Esophagus squamous epithelium (tissue), 5 donors: ENCODE data around the gene HOXB9. TPM values are rescaled to one million over a fixed set of nuclear protein-coding genes. Genes with fewer than 3 reads are reported as not detected.

Experiments used
- DNase-seq: peaks from one replicate; lab custom pipeline; 2025; lab: John Stamatoyannopoulos, UW
- H3K27ac ChIP-seq, 4 donors: fragments of 200-600 bp; sonication (generic); one replicate each; pipeline ENCODE4 v1.5.1; 2016 to 2019; ENCODE audit warnings: mild to moderate bottlenecking in 1 of 4
- H3K27me3 ChIP-seq, 4 donors: fragments of 200-600 bp; sonication (generic); 1 replicate in 3 of 4; 2 replicates in 1 of 4; pipeline versions ENCODE4 v1.5.1 to v1.6.0; 2017 to 2021; ENCODE audit warnings: antibody characterized with exemption in 1 of 4
- H3K36me3 ChIP-seq, 3 donors: fragments of 200-600 bp; sonication (generic); one replicate each; pipeline ENCODE4 v1.5.1; 2016 to 2019
- H3K4me1 ChIP-seq, 3 donors: fragments of 200-600 bp; sonication (generic); one replicate each; pipeline ENCODE4 v1.5.1; 2017 to 2019
- H3K4me3 ChIP-seq, 4 donors: fragments of 200-600 bp; sonication (generic); 1 replicate in 3 of 4; 2 replicates in 1 of 4; pipeline ENCODE4 v1.5.1; 2016 to 2019; ENCODE audit warnings: mild to moderate bottlenecking in 2 of 4, moderate library complexity in 1 of 4
- H3K9me3 ChIP-seq, 3 donors: fragments of 200-600 bp; sonication (generic); one replicate each; pipeline ENCODE4 v1.5.1; 2016 to 2019
- CTCF ChIP-seq, 6 experiments: fragments of 450-650 bp in 4 of 6; fragments of 200-600 bp in 2 of 6; sonication (generic) in 2 of 6; IDR thresholded peaks; one replicate each; pipeline ENCODE4 v1.5.1; 2016 to 2019; ENCODE audit warnings: antibody characterized with exemption in 6 of 6, mild to moderate bottlenecking in 4 of 6, moderate library complexity in 4 of 6
- POLR2A ChIP-seq, 4 donors: fragments of 450-650 bp; IDR thresholded peaks; one replicate each; pipeline ENCODE4 v1.6.1; 2017; ENCODE audit warnings: antibody characterized with exemption in 4 of 4, mild to moderate bottlenecking in 4 of 4, moderate library complexity in 3 of 4
- WGBS, 2 donors: methylation state at CpG; one replicate each; pipeline ENCODE4 v1.1.5; 2018; 5-methylcytosine and 5-hydroxymethylcytosine counted together
- intact Hi-C: fragments of 100-400 bp; cut with DNase I; formaldehyde crosslinking; loops from one replicate; pipeline ENCODE4 v1.15.0; 2022
- total RNA-seq, 4 donors: library from RNA; depleted of rRNA; stranded (reverse); fragments of >200 nt; gene quantifications; one replicate each; pipeline ENCODE4 v1.1.0, GENCODE V29; 2016
- donor health status: DM: yes; HTN: yes; CAD: no.

The HOXB9 gene
- total RNA-seq, 4 donors from 2014 or later: not detected

- 27 to 36% methylated on average over 5 to 6 of the region's 7 CpGs for WGBS, 2 donors
- Histone ChIP-seq H3K4me3 (no peak overlapping the region), H3K27me3 (peaks cover 40 to 100% (median 89%) of the 10 kb centered on the region in 4 donors), H3K4me1 (peaks cover 0 to 22% (median 4%) of the 10 kb centered on the region in 3 donors), H3K36me3 (no peaks in the 10 kb centered on the region), H3K27ac (no peak overlapping the region), H3K9me3 (no peaks in the 10 kb centered on the region)
- no peak for DNase-seq
- no peak for TF ChIP-seq POLR2A (IDR thresholded peaks at IDR 0.05)
- no peak for TF ChIP-seq CTCF (IDR thresholded peaks at IDR 0.05)
- intact Hi-C loops: no loop called here
Measured at GRCh38 chr17:48632579-48633265, 6.6 kb upstream of the HOXB9 start.

- H3K27me3 ChIP-seq: peaks cover 34 to 100% (median 89%) of the 10 kb centered on the region in 4 donors
- DNase-seq: no peak
- intact Hi-C loops: no loop called here
- no peak overlapping the region for H3K4me3 ChIP-seq
- no peak overlapping the region for H3K27ac ChIP-seq
- TF ChIP-seq CTCF (IDR thresholded peaks at IDR 0.05) (no peak), POLR2A (IDR thresholded peaks at IDR 0.05) (no peak)
- H3K4me1 ChIP-seq: peaks cover 1 to 23% (median 4%) of the 10 kb centered on the region in 3 donors
- WGBS, 2 donors: 18 to 36% methylated on average over 5 to 7 of the region's 7 CpGs
- H3K36me3 ChIP-seq: no peaks in the 10 kb centered on the region
- H3K9me3 ChIP-seq: no peaks in the 10 kb centered on the region
Measured at GRCh38 chr17:48631693-48632578, 5.8 kb upstream of the HOXB9 start.

GRCh38 chr17:48630925-48631692, 5.0 kb upstream of the HOXB9 start:
- WGBS, 2 donors: 19 to 26% methylated on average over 15 of the region's 15 CpGs
- Histone ChIP-seq H3K27ac (no peak overlapping the region), H3K36me3 (no peaks in the 10 kb centered on the region), H3K4me1 (peaks cover 8 to 24% (median 8%) of the 10 kb centered on the region in 3 donors), H3K27me3 (peaks cover 35 to 100% (median 90%) of the 10 kb centered on the region in 4 donors), H3K4me3 (no peak overlapping the region), H3K9me3 (no peaks in the 10 kb centered on the region)
- no peak for TF ChIP-seq CTCF (IDR thresholded peaks at IDR 0.05)
- TF ChIP-seq POLR2A (IDR thresholded peaks at IDR 0.05): no peak
- DNase-seq: no peak
- intact Hi-C loops: no loop called here

GRCh38 chr17:48630009-48630924, 4.1 kb upstream of the HOXB9 start:
- no peak for DNase-seq
- Histone ChIP-seq H3K9me3 (no peaks in the 10 kb centered on the region), H3K27me3 (peaks cover 39 to 100% (median 85%) of the 10 kb centered on the region in 4 donors), H3K27ac (no peak overlapping the region), H3K36me3 (no peaks in the 10 kb centered on the region), H3K4me1 (peaks cover 16 to 32% (median 16%) of the 10 kb centered on the region in 3 donors), H3K4me3 (no peak overlapping the region)
- no peak for TF ChIP-seq CTCF (IDR thresholded peaks at IDR 0.05)
- no peak for TF ChIP-seq POLR2A (IDR thresholded peaks at IDR 0.05)
- intact Hi-C loops: no loop called here
- WGBS, 2 donors: 26 to 38% methylated on average over 12 to 15 of the region's 15 CpGs
